IPS-18a (cell line): ENCODE results near the gene ITIH5.

Experiments
- H3K27ac ChIP-seq: one replicate; pipeline ENCODE4 v1.5.1; 2013; ENCODE audit warnings: low read length
- H3K27me3 ChIP-seq: one replicate; pipeline ENCODE4 v1.6.1; 2013; ENCODE audit warnings: mild to moderate bottlenecking, low read length; ENCODE audit not compliant: control insufficient read depth, insufficient read depth
- H3K36me3 ChIP-seq: one replicate; pipeline ENCODE4 v1.6.1; 2013; ENCODE audit warnings: low read depth, low read length; ENCODE audit not compliant: control insufficient read depth
- H3K4me1 ChIP-seq: one replicate; pipeline ENCODE4 v1.6.1; 2013; ENCODE audit warnings: low read depth, low read length; ENCODE audit not compliant: control insufficient read depth
- H3K4me3 ChIP-seq: one replicate; pipeline ENCODE4 v1.5.1; 2013; ENCODE audit warnings: low read length
- H3K9ac ChIP-seq: one replicate; pipeline ENCODE4 v1.6.1; 2013; ENCODE audit warnings: mild to moderate bottlenecking, low read length, moderate library complexity
- H3K9me3 ChIP-seq: one replicate; pipeline ENCODE4 v1.6.1; 2013; ENCODE audit warnings: low read depth, low read length; ENCODE audit not compliant: control insufficient read depth

Gene ITIH5

GRCh38 chr10:7593063-7593462 is 73.7 kb downstream of the ITIH5 start:
- no peak overlapping the region for H3K9ac ChIP-seq
- no peaks in the 10 kb centered on the region for H3K36me3 ChIP-seq
- H3K4me1 ChIP-seq, result no peaks in the 10 kb centered on the region
- H3K4me3 ChIP-seq, result no peak overlapping the region
- no peaks in the 10 kb centered on the region for H3K27me3 ChIP-seq
- no peaks in the 10 kb centered on the region for H3K9me3 ChIP-seq
- no peak overlapping the region for H3K27ac ChIP-seq

- Histone ChIP-seq H3K9ac (no peak overlapping the region), H3K27me3 (no peaks in the 10 kb centered on the region), H3K4me3 (no peak overlapping the region), H3K9me3 (no peaks in the 10 kb centered on the region), H3K36me3 (no peaks in the 10 kb centered on the region), H3K4me1 (no peaks in the 10 kb centered on the region), H3K27ac (no peak overlapping the region)
These were observed 74.1 kb downstream of the ITIH5 start for GRCh38 chr10:7592627-7593026.

- Histone ChIP-seq H3K27me3 (no peaks in the 10 kb centered on the region), H3K9me3 (no peaks in the 10 kb centered on the region), H3K9ac (no peak overlapping the region), H3K4me3 (no peak overlapping the region), H3K4me1 (no peaks in the 10 kb centered on the region), H3K27ac (no peak overlapping the region), H3K36me3 (no peaks in the 10 kb centered on the region)
These were observed 76.5 kb downstream of the ITIH5 start for GRCh38 chr10:7590271-7590670.

- Histone ChIP-seq H3K36me3 (no peaks in the 10 kb centered on the region), H3K4me3 (no peak overlapping the region), H3K9me3 (no peaks in the 10 kb centered on the region), H3K4me1 (no peaks in the 10 kb centered on the region), H3K9ac (no peak overlapping the region), H3K27ac (no peak overlapping the region), H3K27me3 (no peaks in the 10 kb centered on the region)
These were observed 77.0 kb downstream of the ITIH5 start for GRCh38 chr10:7589748-7590147.

- H3K4me3 ChIP-seq, result no peak overlapping the region
- H3K9me3 ChIP-seq, result no peaks in the 10 kb centered on the region
- no peaks in the 10 kb centered on the region for H3K4me1 ChIP-seq
- no peak overlapping the region for H3K9ac ChIP-seq
- no peaks in the 10 kb centered on the region for H3K27me3 ChIP-seq
- no peak overlapping the region for H3K27ac ChIP-seq
- H3K36me3 ChIP-seq, result no peaks in the 10 kb centered on the region
These were observed 78.9 kb downstream of the ITIH5 start for GRCh38 chr10:7587865-7588188.

GRCh38 chr10:7587168-7587864 is 79.5 kb downstream of the ITIH5 start:
- Histone ChIP-seq H3K4me3 (no peak overlapping the region), H3K27ac (no peak overlapping the region), H3K36me3 (no peaks in the 10 kb centered on the region), H3K9me3 (no peaks in the 10 kb centered on the region), H3K9ac (no peak overlapping the region), H3K4me1 (no peaks in the 10 kb centered on the region), H3K27me3 (no peaks in the 10 kb centered on the region)

GRCh38 chr10:7585228-7585627 is 81.5 kb downstream of the ITIH5 start:
- Histone ChIP-seq H3K9ac (no peak overlapping the region), H3K9me3 (no peaks in the 10 kb centered on the region), H3K4me3 (no peak overlapping the region), H3K27me3 (no peaks in the 10 kb centered on the region), H3K27ac (no peak overlapping the region), H3K36me3 (no peaks in the 10 kb centered on the region), H3K4me1 (no peaks in the 10 kb centered on the region)

GRCh38 chr10:7583626-7584025 is 83.1 kb downstream of the ITIH5 start:
- Histone ChIP-seq H3K4me1 (no peaks in the 10 kb centered on the region), H3K4me3 (no peak overlapping the region), H3K36me3 (no peaks in the 10 kb centered on the region), H3K9me3 (no peaks in the 10 kb centered on the region), H3K27me3 (no peaks in the 10 kb centered on the region), H3K27ac (no peak overlapping the region), H3K9ac (no peak overlapping the region)

- H3K4me3 ChIP-seq, result no peak overlapping the region
- H3K4me1 ChIP-seq, result no peaks in the 10 kb centered on the region
- H3K9me3 ChIP-seq, result no peaks in the 10 kb centered on the region
These were observed 86.2 kb downstream of the ITIH5 start for GRCh38 chr10:7580520-7580919.

GRCh38 chr10:7579681-7580080 is 87.1 kb downstream of the ITIH5 start:
- Histone ChIP-seq H3K4me3 (no peak overlapping the region), H3K4me1 (no peaks in the 10 kb centered on the region), H3K9me3 (no peaks in the 10 kb centered on the region), H3K36me3 (no peaks in the 10 kb centered on the region), H3K27ac (no peak overlapping the region), H3K9ac (no peak overlapping the region), H3K27me3 (no peaks in the 10 kb centered on the region)

More at GRCh38 chr10:7580520-7580919, 86.2 kb downstream of the ITIH5 start:
- no peak overlapping the region for H3K9ac ChIP-seq
- no peak overlapping the region for H3K27ac ChIP-seq
- no peaks in the 10 kb centered on the region for H3K36me3 ChIP-seq
- no peaks in the 10 kb centered on the region for H3K27me3 ChIP-seq

GRCh38 chr10:7577579-7577978 is 89.2 kb downstream of the ITIH5 start:
- Histone ChIP-seq H3K9ac (no peak overlapping the region), H3K4me3 (no peak overlapping the region), H3K9me3 (no peaks in the 10 kb centered on the region), H3K27ac (no peak overlapping the region), H3K4me1 (no peaks in the 10 kb centered on the region), H3K36me3 (no peaks in the 10 kb centered on the region), H3K27me3 (no peaks in the 10 kb centered on the region)

- H3K4me1 ChIP-seq, result no peaks in the 10 kb centered on the region
- H3K36me3 ChIP-seq, result no peaks in the 10 kb centered on the region
- no peak overlapping the region for H3K9ac ChIP-seq
These were observed 89.6 kb downstream of the ITIH5 start for GRCh38 chr10:7577176-7577575.

More at GRCh38 chr10:7577176-7577575, 89.6 kb downstream of the ITIH5 start:
- no peaks in the 10 kb centered on the region for H3K9me3 ChIP-seq
- no peaks in the 10 kb centered on the region for H3K27me3 ChIP-seq
- no peak overlapping the region for H3K27ac ChIP-seq
- no peak overlapping the region for H3K4me3 ChIP-seq
